Stimulated activated CD8-positive, alpha-beta memory T cell treated with anti-CD3 and anti-CD28 coated beads, Interleukin-7, amount 100 ng/mL, for 1 hour (primary cell): ENCODE results near the gene APCDD1.
"Not testable (repeated sequence)": the region's sequence is repeated elsewhere in the genome, so short reads cannot be mapped to it uniquely, and the experiment has no call there.

Experiments used
- DNase-seq, 2 donors: peaks; one replicate each; pipeline ENCODE4 v3.0.0-alpha.2; 2020; ENCODE audit warnings: low read depth in 2 of 2

The APCDD1 gene

DNA sequence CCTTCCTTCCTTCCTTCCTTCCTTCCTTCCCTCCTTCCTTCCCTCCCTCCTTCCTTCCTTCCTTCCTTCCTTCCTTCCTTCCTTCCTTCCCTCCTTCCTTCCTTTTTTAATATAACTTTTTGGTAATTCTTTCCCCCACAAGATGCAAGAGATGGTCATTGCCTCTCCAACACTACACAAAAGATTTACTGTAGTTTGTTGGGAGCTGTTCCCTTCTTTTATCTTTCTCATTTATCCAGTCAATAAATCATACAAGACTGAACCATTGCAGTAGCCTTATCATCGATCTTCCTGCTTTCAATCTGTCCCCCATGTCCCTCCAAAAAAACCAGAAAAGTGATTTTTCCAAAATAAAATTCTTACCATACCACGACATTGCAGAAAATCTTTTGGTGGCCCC, 8.2 kb downstream of the APCDD1 start:
- DNase-seq, result no peak

DNA sequence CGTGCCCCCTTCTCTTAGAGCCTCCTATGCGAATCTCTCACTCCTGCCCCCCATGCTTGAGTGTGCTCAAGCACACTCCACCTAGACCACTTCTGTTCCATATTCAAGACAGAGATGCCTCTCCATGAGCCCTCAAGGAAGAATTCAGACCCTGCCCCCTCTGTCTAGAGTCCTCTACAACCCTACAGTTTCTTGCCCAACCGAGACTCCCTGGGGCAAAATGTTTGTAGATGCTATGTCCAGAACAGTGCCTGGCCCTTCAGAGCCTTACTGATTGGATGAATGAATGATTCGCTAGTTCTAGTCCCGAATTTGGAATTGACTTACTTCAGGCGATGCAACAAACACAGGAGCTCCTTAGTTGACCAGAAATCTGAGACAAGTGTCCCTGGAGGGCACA, 8.7 kb downstream of the APCDD1 start:
- no peak for DNase-seq

DNA sequence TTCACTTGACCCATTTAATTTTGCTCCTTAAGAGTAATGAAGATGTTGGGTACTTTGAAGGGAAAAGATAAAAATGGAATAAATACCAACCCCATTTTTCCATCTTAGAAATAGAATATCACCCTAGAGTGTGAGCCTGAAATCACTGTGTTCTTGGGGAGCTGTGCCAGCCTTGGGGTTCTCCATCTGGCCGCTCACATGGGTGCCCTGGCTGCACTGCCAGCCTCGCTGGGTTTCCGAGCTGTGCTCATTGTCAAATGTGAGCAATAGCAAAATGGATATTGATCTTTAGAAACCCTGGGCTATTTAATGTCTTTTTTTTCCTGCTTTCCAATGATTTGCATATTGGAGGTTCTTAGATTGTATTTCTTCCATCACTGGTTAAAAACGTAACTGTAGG, 9.3 kb downstream of the APCDD1 start:
- DNase-seq, result no peak

GRCh38 chr18:10464161-10464648, 9.8 kb downstream of the APCDD1 start:
- DNase-seq, result not testable (repeated sequence)

- DNase-seq, result no peak
Measured at GRCh38 chr18:10465174-10465939, 10.9 kb downstream of the APCDD1 start.

DNA sequence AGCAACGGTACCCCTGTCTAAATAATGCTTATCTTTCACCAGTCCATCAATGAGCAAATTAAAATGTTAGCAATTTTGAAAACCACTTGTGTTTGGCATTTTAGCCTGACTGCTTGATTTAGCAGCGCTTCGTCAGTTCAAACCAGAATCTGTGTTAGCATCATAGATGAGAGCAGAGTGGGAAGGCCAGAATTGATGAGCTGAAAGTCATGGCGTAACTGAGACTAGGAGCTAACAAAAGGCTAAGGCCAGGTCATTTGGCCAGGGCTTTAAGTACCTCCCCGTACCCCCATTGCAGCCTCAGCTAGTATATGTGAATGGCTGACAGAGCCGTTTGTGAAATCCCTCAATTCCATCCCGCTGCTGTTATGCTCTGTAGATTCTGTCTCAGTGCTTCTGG, 16.0 kb downstream of the APCDD1 start:
- DNase-seq, result no peak

GRCh38 chr18:10471574-10471973, 17.1 kb downstream of the APCDD1 start:
- no peak for DNase-seq

- DNase-seq, result no peak
Measured at GRCh38 chr18:10473132-10473531, 18.7 kb downstream of the APCDD1 start.

DNA sequence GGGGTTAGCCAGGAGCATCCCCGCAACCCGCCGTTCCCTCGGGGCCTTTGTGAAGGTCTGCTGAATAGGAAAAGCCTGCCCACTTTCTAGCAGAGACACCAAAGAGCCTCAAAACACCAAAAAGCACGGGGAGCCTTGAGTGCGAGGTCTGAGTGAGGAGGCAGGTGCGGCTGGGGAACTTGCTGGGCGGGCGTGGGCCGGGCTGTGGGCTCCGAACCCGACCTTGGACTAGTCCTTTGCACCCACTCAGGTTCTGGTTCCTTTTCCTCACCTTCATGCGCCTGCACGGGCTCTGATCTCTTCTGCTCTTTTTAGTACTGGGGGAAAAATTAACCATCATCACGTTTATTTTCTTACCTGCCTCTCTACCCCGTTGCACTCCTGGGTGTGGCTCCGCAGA, 19.9 kb downstream of the APCDD1 start:
- DNase-seq, result no peak

- no peak for DNase-seq
Measured at GRCh38 chr18:10475276-10475653, 20.8 kb downstream of the APCDD1 start.

DNA sequence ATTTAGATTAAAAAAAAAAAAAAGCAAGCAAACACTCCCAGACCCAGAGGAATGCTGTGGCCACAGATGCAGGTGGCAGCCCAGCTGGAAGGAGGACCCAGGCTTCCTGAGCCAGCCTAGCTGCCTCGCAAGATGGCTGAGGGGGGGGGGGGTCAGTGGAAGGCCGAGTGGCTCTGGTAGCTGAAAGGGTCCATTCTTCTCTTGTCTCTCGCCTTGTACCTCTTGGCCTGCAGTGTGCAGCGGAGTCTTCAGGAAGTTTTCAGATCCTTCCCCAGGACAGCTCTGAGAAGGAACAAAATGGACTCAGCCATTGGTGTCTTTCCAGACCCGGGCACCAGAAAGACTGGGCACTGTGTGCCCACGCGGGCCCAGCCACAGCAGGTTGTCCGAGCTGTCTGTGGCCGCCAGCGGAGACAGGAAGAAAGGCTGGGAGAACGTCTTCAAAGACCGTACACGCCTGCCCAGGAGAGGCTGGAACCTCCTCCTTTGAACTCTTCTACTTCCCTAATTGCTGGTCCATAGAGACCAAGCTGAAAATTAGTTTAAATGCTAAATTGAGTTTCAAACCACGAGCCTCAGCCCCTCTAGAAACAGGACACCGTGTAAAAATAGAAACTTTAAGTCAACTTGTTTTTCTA, 21.3 kb downstream of the APCDD1 start:
- no peak for DNase-seq

GRCh38 chr18:10476338-10476791, 21.9 kb downstream of the APCDD1 start:
- no peak for DNase-seq

- DNase-seq, result no peak
Measured at GRCh38 chr18:10477121-10477862, 22.9 kb downstream of the APCDD1 start.

DNA sequence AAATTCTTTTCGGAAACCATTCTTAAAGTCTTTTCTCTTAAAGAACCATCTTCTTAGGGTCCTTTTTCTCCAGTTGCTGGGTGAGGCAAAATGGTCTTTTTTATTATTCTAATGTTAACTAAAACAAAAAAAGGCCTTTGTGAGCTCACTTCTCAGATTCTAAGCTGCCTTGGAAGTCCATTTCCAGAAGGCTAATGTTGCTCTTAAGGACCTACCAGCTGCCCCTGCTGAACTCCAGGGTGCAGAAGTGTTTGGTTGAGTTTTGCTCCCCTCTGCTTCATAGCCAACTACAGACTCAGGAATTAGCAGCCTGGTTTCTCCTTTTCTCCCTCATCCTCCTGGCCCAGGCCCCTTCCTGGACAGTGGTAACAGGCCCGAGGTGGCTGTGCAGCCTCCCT, 23.4 kb downstream of the APCDD1 start:
- no peak for DNase-seq

DNA sequence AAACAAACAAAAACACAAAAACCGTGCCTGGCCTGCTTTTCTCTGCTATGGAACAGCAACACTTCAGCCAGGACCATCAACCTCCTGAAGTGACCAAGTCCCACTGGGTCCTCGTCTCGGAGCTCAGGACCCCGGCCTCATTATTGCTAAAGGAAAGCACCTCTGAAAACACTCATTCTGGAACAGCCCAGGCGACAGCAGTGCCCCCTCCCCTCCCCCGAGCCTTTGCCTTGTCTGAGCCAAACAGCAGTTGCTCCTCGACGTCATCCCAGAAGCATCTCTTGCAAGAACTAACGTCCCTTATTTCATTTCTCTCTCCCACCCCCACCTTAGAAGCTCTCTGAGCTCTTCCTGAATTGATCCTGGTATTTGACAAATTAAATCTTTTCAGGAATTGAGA, 27.4 kb downstream of the APCDD1 start:
- DNase-seq, result no peak

DNA sequence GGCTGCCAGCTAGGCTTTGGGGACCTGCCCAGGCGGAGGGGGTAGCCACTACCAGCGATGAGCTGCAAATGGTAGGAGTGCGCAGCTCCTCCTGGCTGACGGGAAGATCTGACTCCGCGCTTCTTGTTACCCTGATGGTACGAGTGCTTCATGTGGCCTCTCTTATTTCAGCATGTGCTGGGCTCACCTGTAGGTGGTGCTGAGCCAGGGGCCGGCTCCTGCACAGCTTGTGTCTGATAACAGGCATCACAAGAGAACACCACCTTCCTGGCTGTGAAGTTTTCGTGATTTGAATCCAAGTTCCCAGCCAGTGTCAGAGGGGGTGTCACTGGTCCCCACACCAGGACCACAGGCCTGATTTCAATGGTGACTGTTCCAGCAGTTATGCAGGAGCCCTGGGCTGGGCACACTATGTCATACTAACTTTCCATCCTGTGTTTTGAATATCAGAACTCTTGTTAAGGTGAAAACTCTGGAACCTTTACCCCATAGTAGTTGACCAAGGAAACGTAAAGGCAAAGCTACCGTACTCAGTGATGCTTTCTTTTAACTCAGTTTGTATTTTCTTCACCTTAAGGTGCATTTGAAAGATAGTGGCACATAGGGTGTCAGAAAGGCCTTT, 28.0 kb downstream of the APCDD1 start:
- no peak for DNase-seq

DNA sequence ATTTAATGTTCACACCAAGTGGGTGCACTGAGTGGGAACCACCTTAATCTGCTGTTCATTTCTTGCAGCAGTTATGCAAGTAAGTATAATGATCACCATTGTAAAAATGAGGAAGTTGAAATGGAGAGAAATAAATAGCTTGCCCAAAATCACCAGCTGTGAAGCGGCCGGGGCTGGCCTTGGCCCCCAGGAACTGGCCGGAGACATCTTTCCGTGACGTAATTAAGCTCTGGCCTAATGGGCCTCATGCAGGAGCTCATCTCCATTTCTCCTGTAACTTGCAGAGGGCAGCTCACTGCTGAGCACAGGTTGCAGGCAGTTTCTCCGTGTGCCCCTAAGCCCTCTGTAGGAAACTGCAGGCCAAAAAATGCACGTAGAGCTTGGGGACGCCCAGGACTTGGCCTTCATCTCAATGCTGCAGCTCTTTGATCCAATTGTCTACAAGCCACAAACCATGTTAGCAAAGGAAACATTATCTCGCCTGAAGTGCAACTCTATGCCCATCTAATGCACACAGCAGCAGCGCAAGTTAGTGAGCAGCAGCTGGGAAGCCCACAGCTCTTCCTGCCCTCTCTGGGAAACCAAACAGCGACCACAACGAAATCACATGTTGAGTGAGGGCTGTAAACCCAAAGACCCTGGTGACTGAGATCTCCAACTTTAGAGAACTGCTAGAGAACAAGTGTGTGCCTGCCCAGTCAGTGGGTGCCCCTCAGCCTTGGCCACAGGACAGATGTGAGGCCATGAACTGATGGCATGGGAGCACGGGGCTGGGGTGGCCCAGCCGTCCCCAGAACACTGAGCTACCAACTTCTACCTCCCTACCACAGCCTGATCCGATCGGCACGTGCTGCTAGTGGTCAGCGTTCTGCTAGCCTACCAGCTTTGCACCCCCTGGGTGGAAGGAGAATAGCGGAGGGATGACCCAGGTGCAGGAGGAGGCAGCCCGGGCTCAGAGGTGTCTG, 28.8 kb downstream of the APCDD1 start:
- DNase-seq, result no peak

GRCh38 chr18:10485475-10485874, 31.0 kb downstream of the APCDD1 start:
- DNase-seq, result no peak

DNA sequence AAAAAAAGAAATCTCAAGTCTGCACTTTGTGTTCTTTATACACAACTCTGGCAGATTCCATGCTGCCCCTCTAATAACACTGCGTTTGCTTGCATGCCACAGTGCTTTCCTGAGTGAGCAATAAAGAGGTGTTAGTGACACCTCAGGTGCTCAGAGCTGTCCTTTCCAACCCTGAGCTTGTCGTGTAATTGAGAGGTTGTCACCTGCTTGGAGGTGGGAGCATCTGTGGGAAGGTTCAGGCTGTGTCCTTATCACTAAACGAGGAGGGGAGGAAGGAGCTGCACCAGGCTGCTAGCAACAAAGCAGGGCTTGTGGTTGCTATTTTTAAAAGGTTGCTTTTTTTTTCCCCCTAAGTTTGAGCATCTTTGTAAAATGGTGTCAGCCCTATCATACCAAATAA, 31.9 kb downstream of the APCDD1 start:
- DNase-seq, result no peak

DNA sequence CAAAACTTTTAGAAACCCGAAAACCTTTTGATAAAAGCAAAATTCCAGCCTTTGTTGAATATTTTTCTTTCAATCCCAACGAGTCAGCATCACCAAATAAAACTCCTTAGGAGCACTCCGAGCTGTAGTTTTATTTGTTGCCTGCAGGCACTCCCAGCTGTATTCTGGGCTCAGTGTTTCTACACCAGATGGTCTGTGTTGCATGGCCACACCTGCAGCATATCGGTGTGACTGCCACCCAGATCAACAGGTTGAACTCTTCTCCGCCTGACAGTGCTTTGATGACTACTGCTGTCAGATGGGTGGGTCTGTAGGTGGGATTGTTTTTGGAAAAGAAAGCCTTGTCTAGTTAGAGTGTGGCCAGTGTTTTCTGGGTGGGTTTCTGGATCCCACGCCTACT, 32.7 kb downstream of the APCDD1 start:
- no peak for DNase-seq

- no peak for DNase-seq
Measured at GRCh38 chr18:10488017-10488416, 33.6 kb downstream of the APCDD1 start.
